Smooth muscle cell (in vitro differentiated cells): Measurements from ENCODE around the gene SMIM45.

ENCODE experiments used
- DNase-seq: peaks from one replicate; lab custom pipeline; 2025; ENCODE audit not compliant: unreplicated experiment; lab: John Stamatoyannopoulos, UW
- H2AFZ ChIP-seq: fragments of 200-600 bp; sonication (generic); 2 replicates; pipeline ENCODE4 v1.6.0; 2016; ENCODE audit warnings: antibody characterized with exemption, low read depth, mild to moderate bottlenecking
- H3F3A ChIP-seq: fragments of 200-600 bp; sonication (generic); 2 replicates; pipeline ENCODE4 v1.6.0; 2017; ENCODE audit warnings: antibody characterized with exemption, low read depth
- H3K27ac ChIP-seq: fragments of 200-600 bp; sonication (generic); 2 replicates; pipeline ENCODE4 v1.5.1; 2016; ENCODE audit warnings: low read depth, mild to moderate bottlenecking
- H3K27me3 ChIP-seq: fragments of 200-600 bp; sonication (generic); 2 replicates; pipeline ENCODE4 v1.6.1; 2016; ENCODE audit warnings: low read depth, mild to moderate bottlenecking
- H3K36me3 ChIP-seq: fragments of 200-600 bp; sonication (generic); 2 replicates; pipeline ENCODE4 v1.5.1; 2016; ENCODE audit warnings: low read depth
- H3K4me1 ChIP-seq: fragments of 200-600 bp; sonication (generic); 2 replicates; pipeline ENCODE4 v1.5.1; 2016; ENCODE audit warnings: low read depth
- H3K4me2 ChIP-seq: fragments of 200-600 bp; sonication (generic); 2 replicates; pipeline ENCODE4 v1.6.0; 2016; ENCODE audit warnings: mild to moderate bottlenecking
- H3K4me3 ChIP-seq: fragments of 200-600 bp; sonication (generic); 2 replicates; pipeline ENCODE4 v1.5.1; 2016; ENCODE audit warnings: mild to moderate bottlenecking
- H3K79me2 ChIP-seq: fragments of 200-600 bp; sonication (generic); 2 replicates; pipeline ENCODE4 v1.6.0; 2016; ENCODE audit warnings: low read depth, mild to moderate bottlenecking
- H3K9ac ChIP-seq: fragments of 200-600 bp; sonication (generic); 2 replicates; pipeline ENCODE4 v1.6.0; 2016; ENCODE audit warnings: low read depth
- H3K9me3 ChIP-seq: fragments of 200-600 bp; sonication (generic); replicated peaks from 2 replicates; pipeline ENCODE4 v1.5.1; 2016; ENCODE audit warnings: low read depth
- H4K20me1 ChIP-seq: fragments of 200-600 bp; sonication (generic); 2 replicates; pipeline ENCODE4 v1.6.0; 2016; ENCODE audit warnings: low read depth
- CTCF ChIP-seq: fragments of 200-600 bp; sonication (generic); IDR thresholded peaks from 2 replicates; pipeline ENCODE4 v1.5.1; 2017; ENCODE audit warnings: borderline replicate concordance, mild to moderate bottlenecking, antibody characterized with exemption; ENCODE audit not compliant: insufficient read depth, poor library complexity, severe bottlenecking
- WGBS: methylation state at CpG from one replicate; pipeline ENCODE4 v1.1.7; 2016; ENCODE audit warnings: low lambda C conversion rate; 5-methylcytosine and 5-hydroxymethylcytosine counted together

The SMIM45 gene

GRCh38 chr22:41934284-41935014 lies 17.5 kb upstream of the SMIM45 start:
- TF ChIP-seq CTCF, result no peak
- Histone ChIP-seq H3K4me2 (no peak overlapping the region), H3K27ac (no peak overlapping the region), H3K9me3 (no peaks in the 10 kb centered on the region), H3K36me3 (no peaks in the 10 kb centered on the region), H3K4me3 (no peak overlapping the region), H4K20me1 (no peaks in the 10 kb centered on the region), H3K4me1 (no peaks in the 10 kb centered on the region), H3K79me2 (no peaks in the 10 kb centered on the region), H2AFZ (no peak overlapping the region), H3K9ac (no peak overlapping the region), H3K27me3 (no peaks in the 10 kb centered on the region), H3F3A (no peaks in the 10 kb centered on the region)
- DNase-seq, result no peak
- WGBS, result 95% methylated on average over 17 of the region's 17 CpGs

- Histone ChIP-seq H3K79me2 (no peaks in the 10 kb centered on the region), H2AFZ (no peak overlapping the region), H3K36me3 (no peaks in the 10 kb centered on the region), H3F3A (peaks cover 2% of the 10 kb centered on the region), H3K4me2 (no peak overlapping the region), H4K20me1 (no peaks in the 10 kb centered on the region), H3K27ac (no peak overlapping the region), H3K4me3 (no peak overlapping the region), H3K9ac (no peak overlapping the region), H3K4me1 (no peaks in the 10 kb centered on the region), H3K9me3 (no peaks in the 10 kb centered on the region), H3K27me3 (no peaks in the 10 kb centered on the region)
- TF ChIP-seq CTCF, result no peak
- 87% methylated on average over 3 of the region's 4 CpGs for WGBS
- no peak for DNase-seq
Measured at GRCh38 chr22:41935015-41935351, 17.0 kb upstream of the SMIM45 start.

GRCh38 chr22:41935509-41935908 lies 16.4 kb upstream of the SMIM45 start:
- H3K79me2 ChIP-seq, result no peaks in the 10 kb centered on the region
- H3K27me3 ChIP-seq, result no peaks in the 10 kb centered on the region
- no peaks in the 10 kb centered on the region for H4K20me1 ChIP-seq
- no peaks in the 10 kb centered on the region for H3K36me3 ChIP-seq
- no peaks in the 10 kb centered on the region for H3K4me1 ChIP-seq
- H3K27ac ChIP-seq, result no peak overlapping the region
- no peak overlapping the region for H3K9ac ChIP-seq
- 95% methylated on average over 9 of the region's 9 CpGs for WGBS
- peaks cover 7% of the 10 kb centered on the region for H3F3A ChIP-seq
- H3K9me3 ChIP-seq, result no peaks in the 10 kb centered on the region
- no peak for TF ChIP-seq CTCF
- DNase-seq, result no peak
- no peak overlapping the region for H3K4me2 ChIP-seq
- H3K4me3 ChIP-seq, result no peak overlapping the region
- no peak overlapping the region for H2AFZ ChIP-seq

DNA sequence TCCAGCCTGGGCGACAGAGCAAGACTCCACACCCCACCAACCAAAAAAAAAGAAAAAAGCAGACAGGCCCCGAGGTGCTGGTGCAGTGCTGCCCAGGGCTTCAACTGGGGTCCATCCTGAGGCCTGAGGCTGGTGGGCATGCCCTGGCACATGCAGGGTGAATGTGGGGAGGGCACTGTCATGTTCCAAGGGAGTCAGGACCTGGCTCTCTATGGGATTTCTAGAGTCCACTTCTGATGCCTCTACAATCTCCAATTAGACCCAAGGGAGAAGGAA lies 15.1 kb upstream of the SMIM45 start:
- Histone ChIP-seq H3K36me3 (no peaks in the 10 kb centered on the region), H3K9ac (no peak overlapping the region), H3K79me2 (no peaks in the 10 kb centered on the region), H4K20me1 (no peaks in the 10 kb centered on the region), H3K27ac (no peak overlapping the region), H3F3A (peaks cover 7% of the 10 kb centered on the region), H3K4me1 (no peaks in the 10 kb centered on the region), H2AFZ (no peak overlapping the region), H3K27me3 (no peaks in the 10 kb centered on the region), H3K4me2 (no peak overlapping the region), H3K4me3 (no peak overlapping the region), H3K9me3 (no peaks in the 10 kb centered on the region)
- WGBS, result 96% methylated on average over 2 of the region's 2 CpGs
- TF ChIP-seq CTCF, result no peak
- no peak for DNase-seq
